ENCODE data around the gene GMIP. TPM values are rescaled to one million over a fixed set of nuclear protein-coding genes. Genes with fewer than 3 reads are reported as not detected.
"Not testable (repeated sequence)": the region's sequence is repeated elsewhere in the genome, so short reads cannot be mapped to it uniquely, and the experiment has no call there.

GMIP gene
- total RNA-seq, 2 experiments from 2014 or later = 78.6 to 79.4 TPM

DNA sequence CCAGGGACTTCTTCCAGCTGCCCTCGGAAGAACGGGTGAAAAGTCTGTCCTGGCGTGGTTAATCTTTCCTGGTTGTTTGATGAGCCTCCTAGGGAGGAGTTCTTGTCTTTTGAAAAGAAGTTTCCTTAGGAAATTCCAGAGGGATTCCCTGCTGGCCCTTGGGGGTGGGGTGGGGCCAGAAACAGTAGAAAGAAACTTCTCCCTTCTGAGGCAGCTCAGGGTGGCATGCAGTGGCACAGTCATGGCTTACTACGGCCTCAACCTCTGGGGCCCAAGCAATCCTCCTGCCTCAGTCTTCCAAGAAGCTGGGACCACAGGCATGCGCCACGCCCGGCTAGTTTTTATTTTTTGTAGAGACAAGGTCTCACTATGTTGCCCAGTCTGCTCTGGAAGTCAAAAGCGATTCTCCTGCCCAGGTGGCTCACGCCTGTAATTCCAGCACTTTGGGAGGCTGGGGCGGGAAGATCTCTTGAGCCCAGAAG, 26.7 kb upstream of the GMIP start:
- CTCF ChIA-PET = interaction anchor here (0.6 kb wide), 1 partner anchor 42 kb away, joined by 3 read pairs; no protein-coding TSS in a partner anchor
- no peaks in the 10 kb centered on the region for H3K27me3 Mint-ChIP-seq
- H3K36me3 Mint-ChIP-seq = peaks cover 54% of the 10 kb centered on the region
- DNase-seq = no peak
- H3K27ac Mint-ChIP-seq = peak overlapping the region; percentile 96
- POLR2A ChIA-PET = interaction anchor here (2.2 to 3.2 kb wide), 3 partner anchors 62 to 203 kb away, joined by 10 to 18 read pairs (median 15); partner anchors contain the start of genes ZNF14 and ZNF506
- intact Hi-C loops (cut with micrococcal nuclease) = no loop called here
- peaks cover 40% of the 10 kb centered on the region for H3K4me1 Mint-ChIP-seq (ENCODE audit: low read depth)
- H3K4me3 Mint-ChIP-seq = peak overlapping the region; percentile 82
- H3K9me3 Mint-ChIP-seq = peaks cover 18% of the 10 kb centered on the region

DNA sequence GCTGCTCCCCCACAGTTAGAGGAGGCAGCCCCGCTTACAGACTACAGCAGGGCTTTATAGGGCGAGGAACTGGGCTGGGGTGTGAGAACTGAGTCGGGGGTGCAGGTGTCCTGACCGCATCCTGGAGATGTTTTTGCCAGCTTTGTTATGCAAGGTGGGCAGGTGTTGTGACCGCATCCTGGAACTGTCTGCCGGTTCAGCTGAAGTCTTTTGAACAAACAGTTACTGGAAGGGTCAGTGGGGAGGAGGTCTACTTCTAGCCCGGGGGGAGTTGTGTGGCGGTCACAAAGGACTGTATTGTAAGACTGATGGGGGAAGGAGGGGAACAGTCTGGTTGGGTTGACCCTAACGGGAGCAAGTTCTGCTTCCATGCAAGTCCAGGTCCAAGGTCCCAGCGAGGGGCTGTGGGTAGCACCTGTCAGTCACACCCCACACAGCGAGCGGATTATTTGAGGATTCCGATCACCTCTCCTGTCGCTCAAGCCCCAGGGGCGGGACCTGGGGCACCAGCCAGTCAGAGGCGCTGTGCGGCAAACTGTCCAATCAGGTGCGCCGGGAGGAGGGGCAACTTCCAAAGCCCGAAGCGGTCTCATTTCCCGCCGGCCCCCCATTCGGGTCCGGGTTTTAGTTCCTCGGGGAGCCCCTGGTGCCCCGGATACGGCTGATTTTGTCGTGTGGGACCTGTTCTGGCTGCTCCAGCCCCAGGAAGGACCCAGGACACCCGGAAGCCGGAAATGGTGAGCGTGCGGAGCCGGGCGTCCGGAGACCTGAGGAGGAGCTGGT, 25.0 kb upstream of the GMIP start, which contains the start of gene ZNF101:
Gene ZNF101, plus strand, starts transcription at position 610 of the 783 bp plus-strand sequence. Its CDS starts 125 bp downstream, at position 735.
- H3K4me1 Mint-ChIP-seq (ENCODE audit: low read depth) = peaks cover 37% of the 10 kb centered on the region
- H3K27me3 Mint-ChIP-seq = no peaks in the 10 kb centered on the region
- POLR2A ChIA-PET = interaction anchor here (0.6 to 3.2 kb wide), 16 partner anchors 10 to 232 kb away, joined by 3 to 18 read pairs (median 4); partner anchors contain the start of genes ZNF14, ZNF253, ZNF506 and ZNF93
- CTCF ChIA-PET = interaction anchor here (1.2 to 1.3 kb wide), 3 partner anchors 25 to 136 kb away, joined by 3 to 5 read pairs (median 3); partner anchors contain the start of genes GMIP and ZNF14
- intact Hi-C loops (cut with micrococcal nuclease) = loop anchor here (1.0 to 10.0 kb wide), 8 partner anchors 64 to 474 kb away; partner anchors contain the start of genes BORCS8, GATAD2A, RFXANK and ZNF14
- peak; percentile 98 for DNase-seq
- peaks cover 11% of the 10 kb centered on the region for H3K9me3 Mint-ChIP-seq
- peak within 1 kb of the TSS; percentile 96 for H3K27ac Mint-ChIP-seq
- H3K4me3 Mint-ChIP-seq = peak within 1 kb of the TSS; percentile 82
- peaks cover 41% of the 10 kb centered on the region for H3K36me3 Mint-ChIP-seq

DNA sequence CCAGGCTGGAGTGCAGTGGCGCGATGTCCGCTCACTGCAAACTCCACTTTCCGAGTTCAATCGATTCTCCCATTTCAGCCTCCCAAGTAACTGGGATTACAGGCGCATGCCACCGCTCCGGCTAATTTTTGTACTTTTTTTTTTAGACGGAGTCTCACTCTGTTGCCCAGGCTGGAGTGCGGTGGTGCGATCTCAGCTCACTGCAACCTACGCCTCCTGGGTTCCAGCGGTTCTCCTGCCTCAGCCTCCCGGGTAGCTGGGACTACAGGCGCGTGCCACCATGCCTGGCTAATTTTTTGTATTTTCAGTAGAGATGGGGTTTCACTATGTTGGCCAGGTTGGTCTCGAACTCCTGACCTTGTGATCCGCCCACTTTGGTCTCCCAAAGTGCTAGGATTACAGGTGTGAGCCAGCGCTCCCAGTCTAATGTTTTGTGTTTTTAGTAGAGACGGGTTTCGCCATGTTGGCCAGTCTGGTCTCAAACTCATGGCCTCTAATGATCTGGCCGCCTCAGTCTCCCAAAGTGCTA, 22.0 kb upstream of the GMIP start:
- intact Hi-C loops (cut with micrococcal nuclease) = loop anchor here (10.0 kb wide), 2 partner anchors 261 to 471 kb away; partner anchors contain the start of genes BORCS8, GATAD2A and RFXANK
- H3K27ac Mint-ChIP-seq, H3K27me3 Mint-ChIP-seq, POLR2A ChIA-PET, DNase-seq, H3K4me3 Mint-ChIP-seq, H3K9me3 Mint-ChIP-seq: not testable (repeated sequence)
- peaks cover 42% of the 10 kb centered on the region for H3K4me1 Mint-ChIP-seq (ENCODE audit: low read depth)
- CTCF ChIA-PET = interaction anchor here (0.6 kb wide), 1 partner anchor 65 kb away, joined by 5 read pairs; no protein-coding TSS in a partner anchor
- H3K36me3 Mint-ChIP-seq = peaks cover 30% of the 10 kb centered on the region

DNA sequence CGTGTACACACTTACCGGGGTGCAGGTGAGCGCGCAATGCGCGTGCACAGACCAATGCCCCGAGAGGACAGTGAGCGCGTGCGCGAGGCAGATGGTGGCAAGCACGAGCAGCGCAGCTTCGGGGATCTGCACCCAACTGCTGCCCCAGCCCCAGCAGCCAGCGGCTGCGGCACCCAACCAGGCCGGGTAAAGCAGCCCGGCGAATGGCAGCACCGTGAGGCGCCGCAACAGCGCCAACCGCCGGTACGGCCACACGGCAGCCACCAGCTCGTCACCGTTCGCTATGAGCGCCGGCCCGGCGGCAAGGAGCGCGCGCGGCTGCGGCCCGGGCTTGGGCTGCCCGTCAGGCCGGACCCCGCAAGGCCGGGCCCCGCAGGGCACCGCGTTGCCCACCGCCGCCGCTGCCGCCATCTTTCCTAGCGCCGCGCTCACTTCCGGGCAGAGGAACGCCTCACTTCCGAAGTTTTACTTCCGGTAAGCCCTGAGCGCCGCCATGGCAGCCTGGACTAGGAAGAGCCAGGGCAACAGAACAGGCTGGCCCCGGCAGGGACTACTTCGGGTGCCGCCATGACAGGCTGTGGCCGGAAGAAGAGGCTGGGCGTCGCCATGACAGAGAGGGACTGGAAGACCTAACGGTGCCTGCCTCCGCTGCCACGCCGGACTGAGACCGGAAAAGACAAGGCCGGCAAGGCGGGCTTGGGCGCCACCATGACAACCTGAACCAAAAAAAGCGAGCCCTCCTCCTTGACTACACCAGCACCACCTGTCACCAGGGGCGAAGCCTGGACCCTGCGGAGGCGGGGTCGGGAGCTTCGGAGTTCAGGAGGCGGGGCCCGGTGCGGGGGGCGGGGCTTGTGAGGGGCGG, 20.0 kb upstream of the GMIP start, which contains the start of gene ATP13A1:
Gene ATP13A1, minus strand, starts transcription at position 421 of the 865 bp plus-strand sequence. Its CDS starts 10 bp downstream, at position 411.
- Mint-ChIP-seq H3K27me3 (no peaks in the 10 kb centered on the region), H3K4me1 (ENCODE audit: low read depth) (peaks cover 39% of the 10 kb centered on the region), H3K9me3 (no peaks in the 10 kb centered on the region), H3K4me3 (peak within 1 kb of the TSS; percentile 96), H3K36me3 (peaks cover 22% of the 10 kb centered on the region), H3K27ac (peak within 1 kb of the TSS; percentile 98)
- DNase-seq = peak; percentile 95
- intact Hi-C loops (cut with micrococcal nuclease) = loop anchor here (1.0 to 10.0 kb wide), 6 partner anchors 45 to 469 kb away; partner anchors contain the start of genes BORCS8, GATAD2A, PBX4 and RFXANK
- CTCF ChIA-PET = interaction anchor here (0.6 to 1.5 kb wide), 2 partner anchors 131 to 171 kb away, joined by 4 read pairs; no protein-coding TSS in a partner anchor
- POLR2A ChIA-PET = interaction anchor here (1.0 to 2.0 kb wide), 7 partner anchors 13 to 202 kb away, joined by 3 to 9 read pairs (median 5); partner anchors contain the start of genes GMIP, NDUFA13, TSSK6 and ZNF253

DNA sequence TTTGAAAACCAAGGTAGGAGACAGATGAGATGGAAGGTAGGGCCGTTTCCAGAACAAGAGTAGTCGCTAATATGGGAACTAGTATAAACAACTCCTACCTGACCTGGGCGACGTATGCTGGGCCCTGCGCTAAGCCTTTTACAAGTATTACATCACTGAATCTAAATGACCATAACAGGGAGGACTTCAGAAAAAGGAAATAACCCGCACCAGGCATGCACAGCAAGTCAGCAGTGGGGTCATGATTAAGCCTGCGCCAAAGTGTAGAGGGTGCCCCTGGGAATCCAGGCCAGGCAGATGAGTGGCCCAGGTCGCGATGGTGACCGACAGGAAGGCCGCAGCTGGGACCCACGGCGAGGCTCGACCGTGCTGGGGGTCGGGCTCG, 19.4 kb upstream of the GMIP start:
- CTCF ChIA-PET = interaction anchor here (1.0 to 1.5 kb wide), 4 partner anchors 110 to 159 kb away, joined by 4 to 6 read pairs (median 4); partner anchors contain the start of gene ZNF506
- peaks cover 33% of the 10 kb centered on the region for H3K4me1 Mint-ChIP-seq (ENCODE audit: low read depth)
- H3K27ac Mint-ChIP-seq = peak overlapping the region; percentile 94
- H3K36me3 Mint-ChIP-seq = peaks cover 25% of the 10 kb centered on the region
- H3K27me3 Mint-ChIP-seq = no peaks in the 10 kb centered on the region
- no peaks in the 10 kb centered on the region for H3K9me3 Mint-ChIP-seq
- POLR2A ChIA-PET = interaction anchor here (0.6 to 2.0 kb wide), 10 partner anchors 9 to 237 kb away, joined by 3 to 9 read pairs (median 4); partner anchors contain the start of genes GMIP, NDUFA13, TSSK6 and ZNF253
- peak overlapping the region; percentile 96 for H3K4me3 Mint-ChIP-seq
- DNase-seq = no peak
- intact Hi-C loops (cut with micrococcal nuclease) = loop anchor here (1.0 to 10.0 kb wide), 8 partner anchors 20 to 468 kb away; partner anchors contain the start of genes BORCS8, GATAD2A, GMIP and PBX4

DNA sequence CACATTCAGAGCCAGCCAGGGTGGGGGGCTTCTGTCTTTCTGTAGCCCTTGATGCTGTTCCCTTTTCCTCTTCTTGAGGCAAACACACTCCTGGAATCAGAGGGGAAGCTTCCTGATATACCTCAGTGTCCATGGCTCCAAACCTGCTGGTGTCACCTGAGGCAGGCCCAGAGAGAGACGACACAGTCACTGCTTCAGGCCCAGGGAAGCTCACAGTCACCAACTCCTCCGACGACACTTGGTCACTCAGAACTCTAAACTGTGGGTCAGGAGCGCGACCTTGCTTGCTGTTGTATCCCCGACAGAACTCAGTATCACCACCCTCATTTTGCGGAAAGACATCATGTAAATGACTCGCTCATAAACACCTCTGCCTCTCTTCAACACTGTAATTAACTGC, 18.9 kb upstream of the GMIP start:
- H3K36me3 Mint-ChIP-seq = peaks cover 26% of the 10 kb centered on the region
- no peaks in the 10 kb centered on the region for H3K27me3 Mint-ChIP-seq
- peak; percentile 26 for DNase-seq
- peak overlapping the region; percentile 96 for H3K4me3 Mint-ChIP-seq
- peaks cover 29% of the 10 kb centered on the region for H3K4me1 Mint-ChIP-seq (ENCODE audit: low read depth)
- peak overlapping the region; percentile 94 for H3K27ac Mint-ChIP-seq
- H3K9me3 Mint-ChIP-seq = no peaks in the 10 kb centered on the region
- POLR2A ChIA-PET = interaction anchor here (0.6 to 2.0 kb wide), 15 partner anchors 9 to 237 kb away, joined by 3 to 9 read pairs (median 4); partner anchors contain the start of genes GMIP, NDUFA13, TSSK6 and ZNF253
- CTCF ChIA-PET = interaction anchor here (0.5 to 1.4 kb wide), 7 partner anchors 71 to 297 kb away, joined by 3 to 6 read pairs (median 3); partner anchors contain the start of gene ZNF506
- intact Hi-C loops (cut with micrococcal nuclease) = loop anchor here (1.0 to 10.0 kb wide), 6 partner anchors 19 to 468 kb away; partner anchors contain the start of genes BORCS8, GATAD2A, GMIP and PBX4

DNA sequence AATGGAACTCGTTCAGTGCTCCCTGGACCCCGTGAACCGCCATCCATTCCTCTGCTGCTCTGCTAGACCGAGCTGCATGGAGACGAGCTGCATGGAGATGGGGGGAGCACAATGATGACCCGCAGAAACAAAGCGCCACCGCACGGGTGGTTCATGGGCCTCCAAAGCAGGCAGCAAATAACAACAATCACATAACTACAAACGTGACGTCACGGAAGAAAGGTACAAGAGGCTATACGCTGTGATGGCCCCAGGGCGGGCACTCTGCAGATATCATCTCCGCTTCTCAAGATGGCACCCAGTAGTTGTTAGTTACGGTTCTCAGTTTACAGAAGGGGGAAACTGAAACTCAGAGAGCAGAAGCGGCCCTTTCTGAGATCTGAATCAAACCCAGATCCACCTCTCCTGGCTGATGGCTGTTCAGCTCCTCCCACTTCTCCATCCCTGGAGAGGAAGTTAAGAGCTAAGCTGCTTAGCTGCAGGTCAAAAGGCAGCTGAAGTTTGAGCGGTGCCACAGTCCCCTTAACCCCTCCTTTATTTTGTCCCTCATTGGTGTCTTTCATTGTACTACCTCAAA, 18.3 kb upstream of the GMIP start:
- peaks cover 29% of the 10 kb centered on the region for H3K36me3 Mint-ChIP-seq
- CTCF ChIA-PET = interaction anchor here (0.5 to 1.4 kb wide), 7 partner anchors 71 to 298 kb away, joined by 3 to 6 read pairs (median 3); partner anchors contain the start of gene ZNF506
- H3K27ac Mint-ChIP-seq = peak overlapping the region; percentile 94

DNA sequence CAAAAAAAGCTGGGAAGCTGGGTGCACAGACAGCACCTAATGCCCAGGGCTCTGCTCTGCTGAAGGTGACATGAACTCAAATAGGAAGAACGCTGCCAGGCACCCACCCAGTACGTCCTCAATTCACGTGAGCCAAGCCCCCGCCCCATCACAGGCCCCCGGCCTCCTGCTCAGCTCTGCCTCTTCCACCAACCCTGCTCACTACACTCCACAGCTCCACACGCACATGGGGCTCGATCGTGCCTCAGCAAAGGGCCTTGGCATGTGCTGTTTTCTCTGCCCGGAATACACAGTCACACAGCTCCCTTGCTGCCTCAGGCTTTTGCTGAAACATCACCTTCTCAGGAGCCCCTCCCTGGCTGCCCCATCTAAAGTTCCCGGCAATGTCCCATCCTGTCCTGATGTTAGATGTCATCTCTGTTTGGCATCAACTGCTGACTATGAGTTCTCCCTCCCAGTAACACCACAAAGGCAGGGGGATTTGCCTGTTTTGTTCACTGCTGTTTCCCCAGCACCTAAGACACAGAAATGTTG, 17.8 kb upstream of the GMIP start:
- ChIA-PET CTCF (interaction anchor here (1.3 to 1.4 kb wide), 2 partner anchors 129 to 161 kb away, joined by 4 to 6 read pairs; partner anchors contain the start of gene ZNF506), POLR2A (interaction anchor here (0.8 to 2.0 kb wide), 7 partner anchors 9 to 205 kb away, joined by 3 to 9 read pairs (median 5); partner anchors contain the start of gene ZNF253)
- Mint-ChIP-seq H3K4me3 (peak overlapping the region; percentile 96), H3K27me3 (no peaks in the 10 kb centered on the region), H3K36me3 (peaks cover 33% of the 10 kb centered on the region), H3K27ac (peak overlapping the region; percentile 94), H3K4me1 (ENCODE audit: low read depth) (peaks cover 25% of the 10 kb centered on the region), H3K9me3 (no peaks in the 10 kb centered on the region)
- intact Hi-C loops (cut with micrococcal nuclease) = loop anchor here (10.0 kb wide), 2 partner anchors 256 to 466 kb away; partner anchors contain the start of genes BORCS8, GATAD2A and RFXANK
- peak; percentile 30 for DNase-seq

More for the DNA sequence above, 18.3 kb upstream of the GMIP start:
- intact Hi-C loops (cut with micrococcal nuclease) = loop anchor here (1.0 to 10.0 kb wide), 6 partner anchors 18 to 467 kb away; partner anchors contain the start of genes BORCS8, GATAD2A, GMIP and PBX4
- POLR2A ChIA-PET = interaction anchor here (0.8 to 2.0 kb wide), 13 partner anchors 8 to 204 kb away, joined by 3 to 9 read pairs (median 5); partner anchors contain the start of genes GMIP, NDUFA13, TSSK6 and ZNF253
- Mint-ChIP-seq H3K27me3 (no peaks in the 10 kb centered on the region), H3K4me1 (ENCODE audit: low read depth) (peaks cover 26% of the 10 kb centered on the region), H3K9me3 (no peaks in the 10 kb centered on the region), H3K4me3 (peak overlapping the region; percentile 96)
- DNase-seq = peak; percentile 81

DNA sequence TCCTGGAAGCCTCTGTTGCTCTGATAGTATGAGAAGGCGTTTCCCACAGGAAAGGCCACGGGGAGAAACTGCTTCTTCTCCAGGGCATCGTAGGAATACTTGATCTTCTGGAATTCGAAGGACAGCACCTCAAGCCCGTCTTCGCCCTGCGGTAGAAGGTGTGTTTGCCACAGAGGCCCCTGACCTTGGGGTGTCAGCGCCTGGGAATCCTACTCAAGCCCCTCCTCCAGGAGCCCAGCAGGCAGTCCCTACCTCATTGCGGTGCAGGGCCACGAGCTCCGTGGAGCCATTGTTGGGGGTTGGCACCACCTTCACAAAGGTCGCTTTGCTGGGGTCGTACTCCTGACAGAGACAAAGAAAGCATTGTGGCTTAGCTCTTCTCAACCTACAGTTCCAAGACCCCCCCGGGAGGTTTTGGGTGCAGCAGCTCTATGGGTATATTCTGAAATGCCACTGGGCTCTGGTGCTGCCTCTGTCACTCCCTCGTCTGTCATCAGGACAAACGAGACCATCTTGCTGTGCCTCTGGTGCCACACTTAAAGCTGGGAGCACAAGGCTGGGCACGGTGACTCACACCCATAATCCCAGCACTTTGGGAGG, 16.3 kb upstream of the GMIP start:
- H3K27ac Mint-ChIP-seq = peak overlapping the region; percentile 45
- no peak for DNase-seq
- POLR2A ChIA-PET = no interaction called here

More for the DNA sequence above, 16.3 kb upstream of the GMIP start:
- Mint-ChIP-seq H3K4me3 (no peak overlapping the region), H3K4me1 (ENCODE audit: low read depth) (peaks cover 25% of the 10 kb centered on the region), H3K9me3 (no peaks in the 10 kb centered on the region), H3K27me3 (no peaks in the 10 kb centered on the region), H3K36me3 (peaks cover 42% of the 10 kb centered on the region)
- intact Hi-C loops (cut with micrococcal nuclease) = loop anchor here (10.0 kb wide), 2 partner anchors 255 to 465 kb away; partner anchors contain the start of genes BORCS8, GATAD2A and RFXANK
- CTCF ChIA-PET = interaction anchor here (0.9 to 2.8 kb wide), 3 partner anchors 16 to 128 kb away, joined by 3 to 7 read pairs (median 5); partner anchors contain the start of gene GMIP
